Gastrocnemius medialis (tissue), 4 donors: Measurements from ENCODE around the gene EDC3. TPM values are rescaled to one million over a fixed set of nuclear protein-coding genes. Genes with fewer than 3 reads are reported as not detected.

Experiments
- ATAC-seq, 2 donors: fragments of 150-250 bp; one replicate each; pipeline ENCODE4 v1.9.1; 2016
- DNase-seq, 2 donors: peaks; one replicate each; pipeline ENCODE4 v3.0.0-alpha.2; 2019
- H3K27ac ChIP-seq, 4 donors: fragments of 200-600 bp; sonication (generic); 1 replicate in 1 of 4; 2 replicates in 3 of 4; pipeline ENCODE4 v1.5.1; 2016 to 2018; ENCODE audit warnings: mild to moderate bottlenecking in 2 of 4, moderate library complexity in 1 of 4
- H3K27me3 ChIP-seq, 3 donors: fragments of 200-600 bp; sonication (generic) in 2 of 3; 1 replicate in 1 of 3; 2 replicates in 2 of 3; pipeline versions ENCODE4 v1.5.1 to v1.6.0; 2016 to 2019; ENCODE audit warnings: mild to moderate bottlenecking in 1 of 3, moderate library complexity in 1 of 3
- H3K36me3 ChIP-seq, 2 donors: fragments of 200-600 bp; sonication (generic) in 1 of 2; one replicate each; pipeline ENCODE4 v1.5.1; 2017 to 2018
- H3K4me1 ChIP-seq, 2 donors: fragments of 200-600 bp; sonication (generic) in 1 of 2; one replicate each; pipeline ENCODE4 v1.5.1; 2016 to 2017; ENCODE audit warnings: mild to moderate bottlenecking in 2 of 2
- H3K4me3 ChIP-seq, 4 donors: fragments of 200-600 bp; sonication (generic) in 3 of 4; 1 replicate in 1 of 4; 2 replicates in 3 of 4; pipeline ENCODE4 v1.5.1; 2016 to 2019; ENCODE audit warnings: mild to moderate bottlenecking in 2 of 4
- H3K9me3 ChIP-seq, 3 donors: fragments of 200-600 bp; sonication (generic) in 2 of 3; 1 replicate in 1 of 3; 2 replicates in 2 of 3; pipeline ENCODE4 v1.5.1; 2016 to 2019
- POLR2A ChIP-seq, 2 donors: fragments of 450-650 bp; IDR thresholded peaks; one replicate each; pipeline ENCODE4 v1.6.1; 2017; ENCODE audit warnings: antibody characterized with exemption in 2 of 2, mild to moderate bottlenecking in 2 of 2, moderate library complexity in 2 of 2
- in situ Hi-C, 4 donors: fragments of 200-750 bp; cut with MboI; loops; one replicate each; pipeline versions ENCODE4 v1.15.0 to v1.8.0; 2017; ENCODE audit warnings: low sequenced_read_pairs in 4 of 4
- intact Hi-C: fragments of 100-400 bp; cut with DNase I; formaldehyde crosslinking; loops from one replicate; pipeline ENCODE4 v1.15.1; 2023; ENCODE audit warnings: low total_unique reads
- total RNA-seq, 4 donors: library from RNA; depleted of rRNA; stranded (reverse); fragments of >200 nt; gene quantifications; one replicate each; pipeline versions ENCODE4 v1.1.0 to v1.2.3, GENCODE V29; 2016
- TF ChIP-seq, protein P1 (sequence below), 5 experiments: fragments of 450-650 bp in 3 of 5; fragments of 200-600 bp in 2 of 5; sonication (generic) in 2 of 5; IDR thresholded peaks in 4 of 5; conservative IDR thresholded peaks in 1 of 5; 1 replicate in 4 of 5; 2 replicates in 1 of 5; pipeline ENCODE4 v1.5.1; 2016 to 2019; ENCODE audit warnings: antibody characterized with exemption in 5 of 5, mild to moderate bottlenecking in 3 of 5, moderate library complexity in 3 of 5

Gene EDC3
- total RNA-seq, 4 donors from 2014 or later, result 7.9 to 19.4 (median 11.6) TPM

DNA sequence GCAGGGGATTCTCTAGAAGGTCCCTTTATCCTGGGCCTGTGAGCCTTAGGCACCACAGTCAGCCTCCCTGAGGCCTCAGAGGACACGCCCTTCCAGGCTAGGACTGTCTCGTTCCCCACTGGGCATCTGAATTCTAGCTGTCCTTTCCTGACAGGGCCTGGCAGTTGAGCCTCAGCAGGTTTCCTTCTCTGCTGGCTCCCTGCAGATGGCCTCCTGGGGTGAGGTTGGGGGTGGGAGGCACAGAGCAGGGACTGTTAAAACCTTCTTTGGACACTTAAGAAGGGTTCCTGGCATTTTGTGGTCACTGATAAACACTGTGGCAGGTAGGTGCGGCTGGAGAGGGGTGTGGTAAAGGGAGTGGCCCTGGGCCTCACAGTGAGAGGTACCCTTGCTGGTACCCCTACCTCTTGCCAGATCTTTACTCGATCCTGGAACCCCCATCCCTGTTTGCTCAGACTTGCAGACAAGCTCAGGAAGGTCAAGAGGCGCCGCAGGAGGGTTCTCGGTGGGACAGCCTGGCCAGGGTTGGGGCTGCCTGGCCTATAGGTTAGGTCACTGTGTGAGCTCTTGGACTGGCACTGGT lies 71.7 kb downstream of the EDC3 start:
- DNase-seq, result no peak
- Histone ChIP-seq H3K36me3 (peaks cover 0 to 100% of the 10 kb centered on the region in 2 donors), H3K27ac (no peak overlapping the region), H3K4me1 (peaks cover 14 to 18% of the 10 kb centered on the region in 2 donors), H3K9me3 (no peaks in the 10 kb centered on the region), H3K4me3 (no peak overlapping the region), H3K27me3 (no peaks in the 10 kb centered on the region)
- ATAC-seq, result no peak
- in situ Hi-C loops, result loop anchor here in 1 of 4 donors (25.0 kb wide), 1 partner anchor 162 kb away; the partner anchor contains the start of gene UBL7
- intact Hi-C loops, result no loop called here
- TF ChIP-seq, protein P1, sequence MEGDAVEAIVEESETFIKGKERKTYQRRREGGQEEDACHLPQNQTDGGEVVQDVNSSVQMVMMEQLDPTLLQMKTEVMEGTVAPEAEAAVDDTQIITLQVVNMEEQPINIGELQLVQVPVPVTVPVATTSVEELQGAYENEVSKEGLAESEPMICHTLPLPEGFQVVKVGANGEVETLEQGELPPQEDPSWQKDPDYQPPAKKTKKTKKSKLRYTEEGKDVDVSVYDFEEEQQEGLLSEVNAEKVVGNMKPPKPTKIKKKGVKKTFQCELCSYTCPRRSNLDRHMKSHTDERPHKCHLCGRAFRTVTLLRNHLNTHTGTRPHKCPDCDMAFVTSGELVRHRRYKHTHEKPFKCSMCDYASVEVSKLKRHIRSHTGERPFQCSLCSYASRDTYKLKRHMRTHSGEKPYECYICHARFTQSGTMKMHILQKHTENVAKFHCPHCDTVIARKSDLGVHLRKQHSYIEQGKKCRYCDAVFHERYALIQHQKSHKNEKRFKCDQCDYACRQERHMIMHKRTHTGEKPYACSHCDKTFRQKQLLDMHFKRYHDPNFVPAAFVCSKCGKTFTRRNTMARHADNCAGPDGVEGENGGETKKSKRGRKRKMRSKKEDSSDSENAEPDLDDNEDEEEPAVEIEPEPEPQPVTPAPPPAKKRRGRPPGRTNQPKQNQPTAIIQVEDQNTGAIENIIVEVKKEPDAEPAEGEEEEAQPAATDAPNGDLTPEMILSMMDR (IDR thresholded peaks at IDR 0.05 in 4 of 5, conservative IDR thresholded peaks at IDR 0.05 in 1 of 5), result no peak
- no peak for TF ChIP-seq POLR2A (IDR thresholded peaks at IDR 0.05)

- Histone ChIP-seq H3K36me3 (peaks cover 0 to 86% of the 10 kb centered on the region in 2 donors), H3K27ac (no peak overlapping the region), H3K4me3 (no peak overlapping the region), H3K9me3 (no peaks in the 10 kb centered on the region), H3K4me1 (peaks cover 27 to 31% of the 10 kb centered on the region in 2 donors), H3K27me3 (no peaks in the 10 kb centered on the region)
- ATAC-seq (no peak), DNase-seq (no peak)
- intact Hi-C loops, result no loop called here
- in situ Hi-C loops, result loop anchor here in 1 of 4 donors (25.0 kb wide), 1 partner anchor 160 kb away; the partner anchor contains the start of gene UBL7
- TF ChIP-seq, protein P1 (IDR thresholded peaks at IDR 0.05 in 4 of 5, conservative IDR thresholded peaks at IDR 0.05 in 1 of 5), result no peak
- no peak for TF ChIP-seq POLR2A (IDR thresholded peaks at IDR 0.05)
Measured at GRCh38 chr15:74622758-74623157, 73.1 kb downstream of the EDC3 start.

DNA sequence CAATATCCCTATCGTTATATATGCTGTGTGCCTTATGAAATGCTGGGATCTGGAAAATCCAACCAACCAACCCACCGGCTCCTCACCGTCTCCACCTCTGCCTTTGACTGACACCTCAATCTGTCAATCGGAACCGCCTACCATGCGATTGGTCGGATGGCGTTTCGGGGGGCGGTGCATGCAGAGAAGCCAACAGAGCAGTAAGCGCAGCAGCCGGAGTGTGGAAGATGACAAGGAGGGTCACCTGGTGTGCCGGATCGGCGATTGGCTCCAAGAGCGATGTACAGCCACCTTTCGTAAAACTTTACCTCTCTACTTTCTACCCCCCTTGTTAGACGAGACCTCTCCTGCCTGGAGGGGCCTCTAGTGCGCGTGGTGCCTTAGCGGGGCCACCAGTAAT lies 73.9 kb downstream of the EDC3 start:
- Histone ChIP-seq H3K4me1 (peaks cover 36 to 40% of the 10 kb centered on the region in 2 donors), H3K36me3 (peaks cover 0 to 78% of the 10 kb centered on the region in 2 donors)
- ATAC-seq, result no peak

DNA sequence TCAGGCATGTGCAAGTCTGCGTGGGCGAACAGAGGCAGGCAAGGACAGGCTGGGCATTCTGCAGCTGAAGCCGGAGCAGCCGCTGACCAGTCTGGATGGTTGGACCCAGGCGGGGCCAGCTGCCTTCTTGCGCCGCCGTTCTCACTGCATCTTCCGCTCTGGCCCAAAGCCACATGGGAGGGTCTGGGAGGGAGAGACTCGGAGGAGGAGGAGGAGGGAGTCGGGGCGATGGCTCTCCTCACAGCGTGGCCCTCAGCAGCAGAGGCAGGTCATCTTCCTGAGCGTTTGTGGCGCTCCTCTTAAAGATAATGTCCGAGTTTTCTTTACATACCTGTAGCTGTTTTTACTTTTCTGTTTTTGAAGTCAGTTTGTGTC lies 74.3 kb downstream of the EDC3 start:
- H3K4me1 ChIP-seq, result peaks cover 40 to 44% of the 10 kb centered on the region in 2 donors
- no peak for TF ChIP-seq POLR2A (IDR thresholded peaks at IDR 0.05)
- TF ChIP-seq, protein P1 (IDR thresholded peaks at IDR 0.05 in 4 of 5, conservative IDR thresholded peaks at IDR 0.05 in 1 of 5), result no peak
- H3K4me3 ChIP-seq, result no peak overlapping the region
- in situ Hi-C loops (loop anchor here in 1 of 4 donors (25.0 kb wide), 1 partner anchor 159 kb away; the partner anchor contains the start of gene UBL7), intact Hi-C loops (no loop called here)
- peaks cover 0 to 74% of the 10 kb centered on the region in 2 donors for H3K36me3 ChIP-seq
- ATAC-seq (no peak), DNase-seq (no peak)
- no peaks in the 10 kb centered on the region for H3K9me3 ChIP-seq
- peak overlapping the region in 1 of 4 donors; percentile 65 for H3K27ac ChIP-seq
- H3K27me3 ChIP-seq, result no peaks in the 10 kb centered on the region

More for the DNA sequence above, 73.9 kb downstream of the EDC3 start:
- H3K4me3 ChIP-seq, result no peak overlapping the region
- peak overlapping the region in 1 of 4 donors; percentile 65 for H3K27ac ChIP-seq
- intact Hi-C loops (no loop called here), in situ Hi-C loops (loop anchor here in 1 of 4 donors (25.0 kb wide), 1 partner anchor 160 kb away; the partner anchor contains the start of gene UBL7)
- DNase-seq, result no peak
- no peaks in the 10 kb centered on the region for H3K9me3 ChIP-seq
- TF ChIP-seq, protein P1 (IDR thresholded peaks at IDR 0.05 in 4 of 5, conservative IDR thresholded peaks at IDR 0.05 in 1 of 5), result no peak
- TF ChIP-seq POLR2A (IDR thresholded peaks at IDR 0.05), result no peak
- no peaks in the 10 kb centered on the region for H3K27me3 ChIP-seq
